Activated CD8-positive, alpha-beta memory T cell treated with anti-CD3 and anti-CD28 coated beads, Interleukin-2, amount 50 U/mL, for 24 hours (primary cell): ENCODE results near the gene ITGB3.

ENCODE experiments used
- DNase-seq: peaks from one replicate; pipeline ENCODE4 v3.0.0-alpha.2; 2020; ENCODE audit errors: extremely low read depth

ITGB3 gene

GRCh38 chr17:47299239-47299910 is 45.7 kb downstream of the ITGB3 start:
- no peak for DNase-seq

GRCh38 chr17:47300718-47301117 is 47.1 kb downstream of the ITGB3 start:
- no peak for DNase-seq

GRCh38 chr17:47301161-47301560 is 47.5 kb downstream of the ITGB3 start:
- no peak for DNase-seq

GRCh38 chr17:47301831-47302230 is 48.2 kb downstream of the ITGB3 start:
- no peak for DNase-seq

- DNase-seq, result no peak
These were observed 50.6 kb downstream of the ITGB3 start for GRCh38 chr17:47304186-47304585.

- DNase-seq, result no peak
These were observed 51.8 kb downstream of the ITGB3 start for GRCh38 chr17:47305302-47305923.

GRCh38 chr17:47310186-47310733 is 56.6 kb downstream of the ITGB3 start:
- no peak for DNase-seq

- no peak for DNase-seq
These were observed 57.8 kb downstream of the ITGB3 start for GRCh38 chr17:47311420-47311819.

- DNase-seq, result no peak
These were observed 62.0 kb downstream of the ITGB3 start for GRCh38 chr17:47315451-47316266.

GRCh38 chr17:47316311-47316710 is 62.7 kb downstream of the ITGB3 start:
- DNase-seq, result no peak

GRCh38 chr17:47317119-47317518 is 63.5 kb downstream of the ITGB3 start:
- DNase-seq, result no peak

- no peak for DNase-seq
These were observed 64.7 kb downstream of the ITGB3 start for GRCh38 chr17:47318197-47318918.

- DNase-seq, result no peak
These were observed 67.4 kb downstream of the ITGB3 start for GRCh38 chr17:47320879-47321502.

GRCh38 chr17:47323382-47324223 is 70.0 kb downstream of the ITGB3 start, which contains the start of gene EFCAB13:
Gene EFCAB13, plus strand, starts transcription at chr17:47323955. Its CDS starts 4,399 bp downstream, at chr17:47328354.
- peak; percentile 30 for DNase-seq

GRCh38 chr17:47324224-47325020 is 70.8 kb downstream of the ITGB3 start:
- no peak for DNase-seq

- DNase-seq, result no peak
These were observed 71.5 kb downstream of the ITGB3 start for GRCh38 chr17:47325176-47325575.

GRCh38 chr17:47330548-47330947 is 76.9 kb downstream of the ITGB3 start:
- no peak for DNase-seq

GRCh38 chr17:47332287-47332686 is 78.7 kb downstream of the ITGB3 start:
- DNase-seq, result no peak
